HCT116 (cell line): ENCODE results near the gene PSEN2.

ENCODE experiments used
- CBX3 ChIP-seq: IDR thresholded peaks from 2 replicates; pipeline ENCODE4 v1.6.1; 2012; ENCODE audit warnings: low read depth
- CEBPB ChIP-seq: IDR thresholded peaks from 2 replicates; pipeline ENCODE4 v1.6.1; 2012; ENCODE audit warnings: low read depth
- CTCF ChIP-seq, 3 experiments: fragments of 200-600 bp in 1 of 3; sonication (generic) in 1 of 3; IDR thresholded peaks in 2 of 3; conservative IDR thresholded peaks in 1 of 3; 2 replicates each; pipeline ENCODE4 v1.5.1; 2012 to 2017; ENCODE audit warnings: low read depth in 2 of 3, low read length in 2 of 3, antibody characterized with exemption in 1 of 3, borderline replicate concordance in 1 of 3, control low read depth in 1 of 3, mild to moderate bottlenecking in 1 of 3, mixed read lengths in 1 of 3, mixed run types in 1 of 3, moderate library complexity in 1 of 3; ENCODE audit not compliant: insufficient read depth in 1 of 3
- EGR1 ChIP-seq: IDR thresholded peaks from 2 replicates; pipeline ENCODE4 v1.6.1; 2012; ENCODE audit warnings: low read depth
- EZH2 ChIP-seq: fragments of 200-600 bp; sonication (generic); IDR thresholded peaks from 2 replicates; pipeline ENCODE4 v1.6.1; 2017; ENCODE audit warnings: antibody characterized with exemption, mixed run types
- EZH2phosphoT487 ChIP-seq: fragments of 200-600 bp; IDR thresholded peaks from 2 replicates; pipeline ENCODE4 v1.6.1; 2018; ENCODE audit warnings: antibody characterized with exemption, borderline replicate concordance
- POLR2A ChIP-seq: IDR thresholded peaks from 2 replicates; pipeline ENCODE4 v1.7.0; 2011; ENCODE audit warnings: borderline replicate concordance; ENCODE audit not compliant: insufficient read depth, insufficient read length; ENCODE audit errors: extremely low read depth
- POLR2AphosphoS5 ChIP-seq: IDR thresholded peaks from 2 replicates; pipeline ENCODE4 v1.6.1; 2011; ENCODE audit warnings: mild to moderate bottlenecking, low read depth, low read length, moderate library complexity
- RAD21 ChIP-seq: IDR thresholded peaks from 2 replicates; pipeline ENCODE4 v1.6.1; 2012; ENCODE audit warnings: low read depth, mild to moderate bottlenecking
- SP1 ChIP-seq: IDR thresholded peaks from 2 replicates; pipeline ENCODE4 v1.6.1; 2012; ENCODE audit warnings: low read depth
- YY1 ChIP-seq: IDR thresholded peaks from 2 replicates; pipeline ENCODE4 v1.6.1; 2011; ENCODE audit warnings: low read length, low read depth, moderate library complexity, mild to moderate bottlenecking; ENCODE audit not compliant: insufficient replicate concordance; ENCODE audit errors: extremely low read depth
- ZBTB33 ChIP-seq: IDR thresholded peaks from 2 replicates; pipeline ENCODE4 v1.6.1; 2011; ENCODE audit warnings: mild to moderate bottlenecking, low read length, moderate library complexity; ENCODE audit not compliant: insufficient replicate concordance; ENCODE audit errors: extremely low read depth
- TF ChIP-seq, protein P1 (sequence below): IDR thresholded peaks from 2 replicates; pipeline ENCODE4 v1.6.1; 2012; ENCODE audit warnings: low read depth
- TF ChIP-seq, protein P2 (sequence below): IDR thresholded peaks from 2 replicates; pipeline ENCODE4 v1.6.1; 2012

GRCh38 chr1:226874579-226875425, 4.4 kb downstream of the PSEN2 start:
- TF ChIP-seq YY1 (no peak), EZH2phosphoT487 (no peak), POLR2AphosphoS5 (no peak), CTCF (IDR thresholded peaks at IDR 0.05 in 2 of 3, conservative IDR thresholded peaks at IDR 0.05 in 1 of 3; ENCODE audit: borderline replicate concordance in 1 of 3, insufficient read depth in 1 of 3, low read depth in 2 of 3, low read length in 2 of 3) (no peak), EZH2 (no peak), POLR2A (no peak), CEBPB (no peak), RAD21 (no peak), CBX3 (no peak), EGR1 (no peak), ZBTB33 (no peak), SP1 (no peak)
- TF ChIP-seq, protein P1, sequence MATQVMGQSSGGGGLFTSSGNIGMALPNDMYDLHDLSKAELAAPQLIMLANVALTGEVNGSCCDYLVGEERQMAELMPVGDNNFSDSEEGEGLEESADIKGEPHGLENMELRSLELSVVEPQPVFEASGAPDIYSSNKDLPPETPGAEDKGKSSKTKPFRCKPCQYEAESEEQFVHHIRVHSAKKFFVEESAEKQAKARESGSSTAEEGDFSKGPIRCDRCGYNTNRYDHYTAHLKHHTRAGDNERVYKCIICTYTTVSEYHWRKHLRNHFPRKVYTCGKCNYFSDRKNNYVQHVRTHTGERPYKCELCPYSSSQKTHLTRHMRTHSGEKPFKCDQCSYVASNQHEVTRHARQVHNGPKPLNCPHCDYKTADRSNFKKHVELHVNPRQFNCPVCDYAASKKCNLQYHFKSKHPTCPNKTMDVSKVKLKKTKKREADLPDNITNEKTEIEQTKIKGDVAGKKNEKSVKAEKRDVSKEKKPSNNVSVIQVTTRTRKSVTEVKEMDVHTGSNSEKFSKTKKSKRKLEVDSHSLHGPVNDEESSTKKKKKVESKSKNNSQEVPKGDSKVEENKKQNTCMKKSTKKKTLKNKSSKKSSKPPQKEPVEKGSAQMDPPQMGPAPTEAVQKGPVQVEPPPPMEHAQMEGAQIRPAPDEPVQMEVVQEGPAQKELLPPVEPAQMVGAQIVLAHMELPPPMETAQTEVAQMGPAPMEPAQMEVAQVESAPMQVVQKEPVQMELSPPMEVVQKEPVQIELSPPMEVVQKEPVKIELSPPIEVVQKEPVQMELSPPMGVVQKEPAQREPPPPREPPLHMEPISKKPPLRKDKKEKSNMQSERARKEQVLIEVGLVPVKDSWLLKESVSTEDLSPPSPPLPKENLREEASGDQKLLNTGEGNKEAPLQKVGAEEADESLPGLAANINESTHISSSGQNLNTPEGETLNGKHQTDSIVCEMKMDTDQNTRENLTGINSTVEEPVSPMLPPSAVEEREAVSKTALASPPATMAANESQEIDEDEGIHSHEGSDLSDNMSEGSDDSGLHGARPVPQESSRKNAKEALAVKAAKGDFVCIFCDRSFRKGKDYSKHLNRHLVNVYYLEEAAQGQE = no peak
- TF ChIP-seq, protein P2, sequence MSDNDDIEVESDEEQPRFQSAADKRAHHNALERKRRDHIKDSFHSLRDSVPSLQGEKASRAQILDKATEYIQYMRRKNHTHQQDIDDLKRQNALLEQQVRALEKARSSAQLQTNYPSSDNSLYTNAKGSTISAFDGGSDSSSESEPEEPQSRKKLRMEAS = no peak
